Uterus (tissue), 2 donors: Measurements from ENCODE around the gene ABCA1.

Experiments used
- POLR2A ChIP-seq, 2 donors: fragments of 450-650 bp; IDR thresholded peaks; one replicate each; pipeline ENCODE4 v1.6.1; 2016; ENCODE audit warnings: antibody characterized with exemption in 2 of 2, mild to moderate bottlenecking in 1 of 2, moderate library complexity in 1 of 2
- TF ChIP-seq, protein P1 (sequence below), 4 experiments: fragments of 200-600 bp in 2 of 4; fragments of 450-650 bp in 2 of 4; sonication (generic) in 2 of 4; IDR thresholded peaks; one replicate each; pipeline ENCODE4 v1.5.1; 2016 to 2019; ENCODE audit warnings: antibody characterized with exemption in 4 of 4, mild to moderate bottlenecking in 2 of 4, moderate library complexity in 1 of 4

DNA sequence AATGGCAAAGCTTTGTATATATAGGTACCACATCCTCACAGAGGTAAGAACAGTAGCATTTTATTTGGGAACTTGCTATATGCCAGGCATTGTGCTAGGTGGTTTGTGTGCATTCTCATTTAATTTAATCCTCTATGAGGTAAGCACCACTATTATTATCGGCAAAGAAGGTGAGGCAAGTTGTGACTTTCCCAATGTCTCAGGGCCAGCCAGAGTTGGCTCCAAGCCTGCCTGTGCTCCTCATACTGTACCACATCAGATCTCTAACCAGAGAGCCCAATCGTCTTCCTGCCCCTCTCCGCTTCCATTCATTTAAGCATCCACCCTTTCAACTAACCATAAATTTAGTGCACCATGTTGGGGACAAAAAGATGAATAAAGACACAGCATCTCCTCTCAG, 108.9 kb downstream of the ABCA1 start:
- no peak for TF ChIP-seq POLR2A (IDR thresholded peaks at IDR 0.05)
- TF ChIP-seq, protein P1, sequence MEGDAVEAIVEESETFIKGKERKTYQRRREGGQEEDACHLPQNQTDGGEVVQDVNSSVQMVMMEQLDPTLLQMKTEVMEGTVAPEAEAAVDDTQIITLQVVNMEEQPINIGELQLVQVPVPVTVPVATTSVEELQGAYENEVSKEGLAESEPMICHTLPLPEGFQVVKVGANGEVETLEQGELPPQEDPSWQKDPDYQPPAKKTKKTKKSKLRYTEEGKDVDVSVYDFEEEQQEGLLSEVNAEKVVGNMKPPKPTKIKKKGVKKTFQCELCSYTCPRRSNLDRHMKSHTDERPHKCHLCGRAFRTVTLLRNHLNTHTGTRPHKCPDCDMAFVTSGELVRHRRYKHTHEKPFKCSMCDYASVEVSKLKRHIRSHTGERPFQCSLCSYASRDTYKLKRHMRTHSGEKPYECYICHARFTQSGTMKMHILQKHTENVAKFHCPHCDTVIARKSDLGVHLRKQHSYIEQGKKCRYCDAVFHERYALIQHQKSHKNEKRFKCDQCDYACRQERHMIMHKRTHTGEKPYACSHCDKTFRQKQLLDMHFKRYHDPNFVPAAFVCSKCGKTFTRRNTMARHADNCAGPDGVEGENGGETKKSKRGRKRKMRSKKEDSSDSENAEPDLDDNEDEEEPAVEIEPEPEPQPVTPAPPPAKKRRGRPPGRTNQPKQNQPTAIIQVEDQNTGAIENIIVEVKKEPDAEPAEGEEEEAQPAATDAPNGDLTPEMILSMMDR (IDR thresholded peaks at IDR 0.05), result no peak
